Cardiac muscle cell (in vitro differentiated cells and primary cell): ENCODE results near the gene C3orf18. TPM values are rescaled to one million over a fixed set of nuclear protein-coding genes. Genes with fewer than 3 reads are reported as not detected.

ENCODE experiments used
- polyA plus RNA-seq: library from polyadenylated mRNA; unstranded; fragments of >200 nt; fragmentation: Nextera tagmentation; extraction: Ambion mirVana; gene quantifications from 2 replicates; pipeline ENCODE4 v1.2.1, GENCODE V29; 2016
- total RNA-seq: library from RNA; depleted of rRNA; stranded (reverse); fragments of >200 nt; gene quantifications from 2 replicates; pipeline ENCODE4 v1.2.3, GENCODE V29; 2016

C3orf18 gene
- total and polyA plus RNA-seq, 2 experiments from 2014 or later, result 33.6 to 39.4 TPM

Other genes with a start within 250 kb of the C3orf18 start
- 116 and 124 TPM in 2 replicates for gene HYAL2, start 245.0 kb downstream of the C3orf18 start, total RNA-seq
- gene HYAL2, start 245.0 kb downstream of the C3orf18 start, polyA plus RNA-seq, result 88.3 and 106 TPM in 2 replicates
- gene TUSC2, start 239.5 kb downstream of the C3orf18 start, total RNA-seq, result 84.1 and 87.0 TPM in 2 replicates
- gene TUSC2, start 239.5 kb downstream of the C3orf18 start, polyA plus RNA-seq, result 66.4 and 76.6 TPM in 2 replicates
- gene RASSF1, start 226.9 kb downstream of the C3orf18 start, total RNA-seq, result 13.0 and 23.1 TPM in 2 replicates
- gene RASSF1, start 226.9 kb downstream of the C3orf18 start, polyA plus RNA-seq, result 23.8 and 33.5 TPM in 2 replicates
- gene ZMYND10, start 222.0 kb downstream of the C3orf18 start, total RNA-seq, result 0.56 and 2.8 TPM in 2 replicates
- gene ZMYND10, start 222.0 kb downstream of the C3orf18 start, polyA plus RNA-seq, result 1.3 and 1.8 TPM in 2 replicates
- 33.2 and 34.6 TPM in 2 replicates for gene NPRL2, start 217.0 kb downstream of the C3orf18 start, total RNA-seq
- gene NPRL2, start 217.0 kb downstream of the C3orf18 start, polyA plus RNA-seq, result 51.9 and 64.4 TPM in 2 replicates
- 10.7 and 26.4 TPM in 2 replicates for gene CYB561D2, start 216.9 kb downstream of the C3orf18 start, total RNA-seq
- gene CYB561D2, start 216.9 kb downstream of the C3orf18 start, polyA plus RNA-seq, result 15.7 and 23.8 TPM in 2 replicates
- gene TMEM115, start 208.2 kb downstream of the C3orf18 start, total RNA-seq, result 67.0 and 67.9 TPM in 2 replicates
- 48.2 and 57.9 TPM in 2 replicates for gene TMEM115, start 208.2 kb downstream of the C3orf18 start, polyA plus RNA-seq
- 6.8 and 8.7 TPM in 2 replicates for gene CACNA2D2, start 64.1 kb downstream of the C3orf18 start, total RNA-seq
- 5.4 TPM in 2 replicates for gene CACNA2D2, start 64.1 kb downstream of the C3orf18 start, polyA plus RNA-seq
- 13.8 and 23.3 TPM in 2 replicates for gene HEMK1, start 1.8 kb upstream of the C3orf18 start, total RNA-seq
- 33.9 and 37.4 TPM in 2 replicates for gene HEMK1, start 1.8 kb upstream of the C3orf18 start, polyA plus RNA-seq
- gene CISH, start 44.0 kb upstream of the C3orf18 start, total RNA-seq, result 6.9 and 8.2 TPM in 2 replicates
- 6.4 and 11.7 TPM in 2 replicates for gene CISH, start 44.0 kb upstream of the C3orf18 start, polyA plus RNA-seq
- 88.2 and 94.7 TPM in 2 replicates for gene MAPKAPK3, start 49.4 kb upstream of the C3orf18 start, total RNA-seq
- 77.3 and 94.2 TPM in 2 replicates for gene MAPKAPK3, start 49.4 kb upstream of the C3orf18 start, polyA plus RNA-seq
- gene DOCK3, start 107.2 kb upstream of the C3orf18 start, total RNA-seq, result 0.42 and 1.3 TPM in 2 replicates
- gene DOCK3, start 107.2 kb upstream of the C3orf18 start, polyA plus RNA-seq, result 0.56 and 0.94 TPM in 2 replicates